Fibroblast of the conjunctiva (primary cell): Measurements from ENCODE around the gene SULT1E1.

ENCODE experiments used
- DNase-seq: peaks from one replicate; pipeline ENCODE4 v3.0.0-alpha.2; 2010; ENCODE audit warnings: low read depth

Gene SULT1E1

DNA sequence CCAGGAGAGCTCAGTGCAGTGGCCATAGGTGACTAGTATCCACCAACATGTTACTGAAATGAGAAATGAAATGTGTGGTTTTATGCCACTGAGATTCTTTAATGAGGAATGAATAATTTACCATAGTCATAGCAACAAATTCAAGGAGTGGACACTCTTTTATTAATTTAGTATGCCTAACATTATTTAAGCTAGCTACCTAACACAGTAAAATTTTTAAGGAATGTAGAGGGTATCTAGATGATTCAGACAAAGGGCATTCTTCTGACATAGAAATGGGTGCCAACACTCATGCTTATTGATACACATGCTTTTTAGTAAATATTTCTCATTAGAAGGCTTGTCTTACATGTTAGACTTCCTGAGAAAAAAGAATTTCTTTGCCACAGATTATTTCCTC is 66.2 kb downstream of the SULT1E1 start:
- no peak for DNase-seq
